ENCODE measurements around the gene ZFYVE28. TPM values are rescaled to one million over a fixed set of nuclear protein-coding genes. Genes with fewer than 3 reads are reported as not detected.

Gene ZFYVE28
- total RNA-seq, 1 donor from 2014 or later, result 5.6 TPM

DNA sequence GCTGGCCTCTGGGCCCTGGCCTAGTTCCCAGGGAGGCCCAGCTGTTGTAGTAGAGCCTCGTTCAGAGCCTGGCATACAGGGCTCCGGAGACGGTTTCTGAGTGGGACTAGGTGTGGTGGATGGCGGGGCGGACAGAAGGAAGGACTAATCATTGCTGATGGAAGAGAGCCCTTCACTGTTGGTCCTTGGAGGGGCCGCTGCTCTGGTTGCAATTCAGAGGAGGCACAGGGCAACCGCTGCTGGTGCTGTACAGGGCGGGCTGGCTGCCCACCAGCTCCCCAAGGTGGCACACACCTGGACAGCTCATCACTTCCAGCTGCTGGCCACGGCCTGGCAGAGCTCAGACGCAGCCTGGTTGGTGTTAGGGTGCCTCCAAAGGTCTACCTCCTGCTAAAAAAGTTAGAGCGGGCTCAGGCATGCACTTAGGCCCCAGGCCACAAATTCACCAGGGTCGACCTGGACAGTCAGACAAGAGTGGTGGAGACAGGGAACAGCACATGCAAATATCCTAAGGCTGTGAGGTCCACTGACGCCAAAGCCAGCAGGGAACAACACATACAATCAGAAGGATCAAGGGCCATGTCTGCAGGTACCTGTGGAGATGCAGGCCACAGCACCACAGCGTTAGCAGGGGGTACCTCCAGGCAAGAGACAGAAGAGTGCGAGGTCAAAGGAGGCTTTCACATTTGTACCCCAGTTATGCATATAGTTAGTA, 43.0 kb upstream of the ZFYVE28 start:
- no peaks in the 10 kb centered on the region for H3K9me3 ChIP-seq (replicated peaks)
- peaks cover 14% of the 10 kb centered on the region for H3K4me1 ChIP-seq
- H3K4me3 ChIP-seq, result no peak overlapping the region
- H3K27ac ChIP-seq (replicated peaks), result no peak overlapping the region
- intact Hi-C loops (cut with micrococcal nuclease), result no loop called here
- no peak for DNase-seq
- peaks cover 13% of the 10 kb centered on the region for H3K27me3 ChIP-seq (ENCODE audit: low read depth)
- no peaks in the 10 kb centered on the region for H3K36me3 ChIP-seq
- TF ChIP-seq, protein P1, sequence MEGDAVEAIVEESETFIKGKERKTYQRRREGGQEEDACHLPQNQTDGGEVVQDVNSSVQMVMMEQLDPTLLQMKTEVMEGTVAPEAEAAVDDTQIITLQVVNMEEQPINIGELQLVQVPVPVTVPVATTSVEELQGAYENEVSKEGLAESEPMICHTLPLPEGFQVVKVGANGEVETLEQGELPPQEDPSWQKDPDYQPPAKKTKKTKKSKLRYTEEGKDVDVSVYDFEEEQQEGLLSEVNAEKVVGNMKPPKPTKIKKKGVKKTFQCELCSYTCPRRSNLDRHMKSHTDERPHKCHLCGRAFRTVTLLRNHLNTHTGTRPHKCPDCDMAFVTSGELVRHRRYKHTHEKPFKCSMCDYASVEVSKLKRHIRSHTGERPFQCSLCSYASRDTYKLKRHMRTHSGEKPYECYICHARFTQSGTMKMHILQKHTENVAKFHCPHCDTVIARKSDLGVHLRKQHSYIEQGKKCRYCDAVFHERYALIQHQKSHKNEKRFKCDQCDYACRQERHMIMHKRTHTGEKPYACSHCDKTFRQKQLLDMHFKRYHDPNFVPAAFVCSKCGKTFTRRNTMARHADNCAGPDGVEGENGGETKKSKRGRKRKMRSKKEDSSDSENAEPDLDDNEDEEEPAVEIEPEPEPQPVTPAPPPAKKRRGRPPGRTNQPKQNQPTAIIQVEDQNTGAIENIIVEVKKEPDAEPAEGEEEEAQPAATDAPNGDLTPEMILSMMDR (IDR thresholded peaks at IDR 0.05; ENCODE audit: borderline replicate concordance), result no peak

DNA sequence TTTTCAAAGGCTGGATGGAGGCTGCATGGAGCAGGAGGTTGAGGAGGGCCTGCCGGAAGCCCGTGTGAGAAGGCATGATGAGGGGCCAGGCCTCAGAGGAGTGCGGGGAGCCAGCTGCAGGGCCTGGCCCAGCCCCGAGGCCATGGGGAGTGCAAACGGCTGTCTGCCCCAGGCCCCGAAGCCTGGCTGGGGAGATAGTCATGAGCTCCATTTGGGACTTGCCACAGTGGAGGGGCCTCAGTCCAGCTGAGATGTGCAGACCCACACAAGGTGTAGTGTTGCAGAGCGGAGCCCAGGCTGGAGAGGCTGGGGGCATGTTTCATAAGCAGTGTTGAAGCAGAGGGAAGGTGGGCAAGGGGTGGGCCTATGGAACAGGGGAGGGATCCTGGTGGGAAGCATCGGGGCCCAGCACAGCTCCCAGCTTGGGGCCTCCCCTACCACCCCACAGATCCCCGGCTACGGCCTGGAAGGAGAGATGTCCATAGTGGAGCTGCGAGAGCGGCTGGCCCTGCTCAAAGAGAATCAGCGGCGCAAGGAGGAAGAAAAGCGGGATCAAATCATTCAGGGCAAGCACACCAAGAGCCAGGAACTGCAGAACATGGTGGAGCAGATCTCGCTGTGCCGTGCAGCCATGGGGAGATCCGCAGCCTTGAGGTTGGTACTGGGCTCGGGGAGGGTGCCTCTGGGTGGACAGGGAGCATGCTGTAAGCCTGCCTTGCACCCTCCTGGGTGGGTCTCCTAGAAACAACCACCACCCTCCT, 41.3 kb upstream of the ZFYVE28 start:
- H3K27me3 ChIP-seq (ENCODE audit: low read depth), result peaks cover 13% of the 10 kb centered on the region
- H3K9me3 ChIP-seq (replicated peaks), result no peaks in the 10 kb centered on the region
- intact Hi-C loops (cut with micrococcal nuclease), result no loop called here
- TF ChIP-seq, protein P1 (IDR thresholded peaks at IDR 0.05; ENCODE audit: borderline replicate concordance), result no peak
- DNase-seq, result no peak
- no peak overlapping the region for H3K4me3 ChIP-seq
- H3K4me1 ChIP-seq, result peaks cover 14% of the 10 kb centered on the region
- H3K36me3 ChIP-seq, result no peaks in the 10 kb centered on the region
- H3K27ac ChIP-seq (replicated peaks), result no peak overlapping the region

DNA sequence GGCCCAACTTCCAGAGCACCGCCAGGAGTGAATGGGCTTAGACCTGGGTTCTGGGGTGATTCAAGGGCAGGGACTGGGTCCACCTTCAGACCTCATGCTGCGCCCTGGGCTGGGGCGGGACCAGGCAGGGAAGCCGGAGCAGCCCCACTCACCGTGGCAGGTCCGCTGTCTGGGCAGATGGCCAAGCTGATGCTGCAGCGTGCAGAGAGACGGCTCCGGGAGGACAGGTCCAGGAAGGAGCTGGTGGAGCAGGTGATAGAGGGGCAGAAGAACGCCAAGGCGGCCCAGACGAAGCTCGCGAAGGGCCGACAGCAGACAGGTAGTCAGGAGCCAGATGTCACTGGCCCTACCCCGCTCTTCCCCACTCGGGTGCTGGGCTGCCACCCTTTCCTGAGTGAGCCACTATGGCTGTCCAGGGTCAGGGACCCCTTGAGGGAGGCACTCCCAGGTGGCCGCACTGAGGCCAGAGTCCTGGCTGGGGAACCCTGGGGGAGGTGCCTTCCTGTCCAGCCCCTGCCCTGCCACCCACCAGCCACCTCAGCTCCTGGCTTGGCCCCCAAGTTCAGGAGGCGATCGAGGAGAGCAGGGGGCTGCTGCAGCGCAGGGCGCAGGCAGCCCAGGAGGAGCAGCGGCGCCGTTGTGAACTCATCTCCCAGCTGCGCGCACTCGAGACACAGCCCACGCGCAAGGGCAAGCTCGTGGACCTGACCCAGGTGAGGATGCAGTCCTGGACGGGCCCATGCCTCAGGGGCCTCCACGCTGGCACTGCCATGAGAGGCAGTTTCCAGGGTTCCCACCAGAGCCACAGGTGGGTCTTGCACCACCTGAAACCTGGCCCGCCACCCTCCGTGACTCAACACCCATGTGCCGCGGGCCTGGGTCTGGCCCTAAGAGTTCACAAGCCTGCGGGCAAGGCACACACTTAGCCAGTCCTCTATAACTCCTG, 40.4 kb upstream of the ZFYVE28 start:
- no peaks in the 10 kb centered on the region for H3K36me3 ChIP-seq
- DNase-seq, result no peak
- peaks cover 14% of the 10 kb centered on the region for H3K4me1 ChIP-seq
- TF ChIP-seq, protein P1 (IDR thresholded peaks at IDR 0.05; ENCODE audit: borderline replicate concordance), result no peak
- no peaks in the 10 kb centered on the region for H3K9me3 ChIP-seq (replicated peaks)
- no peak overlapping the region for H3K4me3 ChIP-seq
- intact Hi-C loops (cut with micrococcal nuclease), result no loop called here
- H3K27me3 ChIP-seq (ENCODE audit: low read depth), result peaks cover 13% of the 10 kb centered on the region
- H3K27ac ChIP-seq (replicated peaks), result no peak overlapping the region

DNA sequence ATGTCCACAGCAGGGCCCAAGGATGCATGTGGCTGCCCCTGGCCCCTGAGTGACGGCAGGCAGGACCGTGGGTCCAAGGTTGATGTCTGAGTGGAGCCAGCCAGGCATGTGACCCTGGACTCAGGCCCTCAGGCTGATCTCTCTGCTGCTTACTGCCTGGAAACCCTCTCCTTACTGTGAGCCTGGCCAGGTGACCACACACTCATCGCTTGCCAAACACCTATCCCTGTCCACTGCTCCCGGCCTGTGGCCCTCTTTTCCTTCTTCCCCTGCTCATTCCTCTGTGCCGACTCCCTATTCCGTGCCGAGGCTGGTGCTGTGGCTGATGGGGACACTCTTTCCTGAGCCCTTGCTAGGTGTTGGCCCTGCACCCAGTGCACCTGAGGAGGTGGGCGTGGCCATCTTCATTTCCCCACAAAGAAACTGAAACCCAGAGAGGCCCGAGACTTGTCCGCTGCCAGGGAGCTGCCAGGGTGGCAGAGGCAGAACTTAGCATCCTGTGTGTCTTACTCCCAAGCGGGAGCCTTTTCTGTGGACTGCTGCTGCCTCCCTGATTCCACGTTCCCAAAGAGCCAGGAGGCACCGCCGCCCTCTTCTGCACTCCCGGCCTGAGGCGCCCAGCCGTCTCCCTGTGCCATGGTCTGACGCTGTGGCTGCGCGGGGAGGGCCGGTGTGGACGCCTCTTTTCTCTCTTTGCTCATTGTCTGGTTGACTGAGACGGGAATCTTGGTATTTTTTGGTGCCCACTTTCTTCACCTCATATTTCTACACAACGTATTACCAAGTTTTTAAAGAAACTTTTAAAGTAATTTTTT, 39.2 kb upstream of the ZFYVE28 start:
- no peaks in the 10 kb centered on the region for H3K36me3 ChIP-seq
- intact Hi-C loops (cut with micrococcal nuclease), result no loop called here
- no peak for DNase-seq

More for the DNA sequence above, 39.2 kb upstream of the ZFYVE28 start:
- peaks cover 8% of the 10 kb centered on the region for H3K4me1 ChIP-seq
- TF ChIP-seq, protein P1 (IDR thresholded peaks at IDR 0.05; ENCODE audit: borderline replicate concordance), result no peak
- H3K27ac ChIP-seq (replicated peaks), result no peak overlapping the region
- H3K4me3 ChIP-seq, result no peak overlapping the region
- no peaks in the 10 kb centered on the region for H3K9me3 ChIP-seq (replicated peaks)
- peaks cover 13% of the 10 kb centered on the region for H3K27me3 ChIP-seq (ENCODE audit: low read depth)
